ENCODE measurements around the gene PARM1.

- no peak for TF ChIP-seq EZH2 (IDR thresholded peaks at IDR 0.05; ENCODE audit: low read depth, unreplicated experiment)
- TF ChIP-seq CTCF (conservative IDR thresholded peaks at IDR 0.05; ENCODE audit: low read depth in 2 of 2) = no peak
- no peak for TF ChIP-seq EZH2phosphoT487 (IDR thresholded peaks at IDR 0.05; ENCODE audit: unreplicated experiment)
- TF ChIP-seq JUNB (IDR thresholded peaks at IDR 0.05; ENCODE audit: unreplicated experiment) = no peak
- no peak for TF ChIP-seq REST (IDR thresholded peaks at IDR 0.05; ENCODE audit: unreplicated experiment)
- no peak for TF ChIP-seq POLR2AphosphoS5 (IDR thresholded peaks at IDR 0.05; ENCODE audit: low read depth)
- no peak for TF ChIP-seq CREB1 (CRISPR knock-in tag; IDR thresholded peaks at IDR 0.05; ENCODE audit: low read depth)
- TF ChIP-seq ETS1 (IDR thresholded peaks at IDR 0.05) = no peak
- TF ChIP-seq ZNF331 (CRISPR knock-in tag; IDR thresholded peaks at IDR 0.05; ENCODE audit: low read depth) = no peak
- TF ChIP-seq NANOG (IDR thresholded peaks at IDR 0.05; ENCODE audit: borderline replicate concordance) = no peak
- TF ChIP-seq STAT1 (IDR thresholded peaks at IDR 0.05; ENCODE audit: unreplicated experiment) = no peak
- TF ChIP-seq ZNF114 (CRISPR knock-in tag; IDR thresholded peaks at IDR 0.05) = no peak
- TF ChIP-seq ZNF462 (CRISPR knock-in tag; IDR thresholded peaks at IDR 0.05) = no peak
Measured at GRCh38 chr4:75058486-75058885, 125.6 kb downstream of the PARM1 start.
